ENCODE measurements around the gene GC.

DNA sequence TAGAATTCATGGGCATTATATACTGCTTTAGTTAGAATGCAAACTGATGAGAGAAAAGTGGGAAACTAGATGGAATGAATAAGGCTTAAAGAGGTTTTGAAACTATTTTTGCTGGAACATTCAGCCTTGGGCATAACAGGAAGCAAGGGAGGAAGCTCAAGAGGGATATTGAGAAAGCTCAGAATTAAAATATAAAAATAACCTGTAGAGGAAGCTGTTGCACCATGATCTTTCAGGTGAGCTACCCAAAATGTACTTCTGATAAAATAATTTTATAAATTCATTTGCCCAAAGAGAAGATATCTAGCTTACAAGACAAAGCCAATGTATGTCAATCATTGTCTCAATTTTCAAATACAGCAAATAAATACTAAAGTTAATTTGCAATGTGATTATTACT lies 11.3 kb downstream of the GC start:
- no peak for TF ChIP-seq EZH2phosphoT487 (IDR thresholded peaks at IDR 0.05)
- TF ChIP-seq, protein P1, sequence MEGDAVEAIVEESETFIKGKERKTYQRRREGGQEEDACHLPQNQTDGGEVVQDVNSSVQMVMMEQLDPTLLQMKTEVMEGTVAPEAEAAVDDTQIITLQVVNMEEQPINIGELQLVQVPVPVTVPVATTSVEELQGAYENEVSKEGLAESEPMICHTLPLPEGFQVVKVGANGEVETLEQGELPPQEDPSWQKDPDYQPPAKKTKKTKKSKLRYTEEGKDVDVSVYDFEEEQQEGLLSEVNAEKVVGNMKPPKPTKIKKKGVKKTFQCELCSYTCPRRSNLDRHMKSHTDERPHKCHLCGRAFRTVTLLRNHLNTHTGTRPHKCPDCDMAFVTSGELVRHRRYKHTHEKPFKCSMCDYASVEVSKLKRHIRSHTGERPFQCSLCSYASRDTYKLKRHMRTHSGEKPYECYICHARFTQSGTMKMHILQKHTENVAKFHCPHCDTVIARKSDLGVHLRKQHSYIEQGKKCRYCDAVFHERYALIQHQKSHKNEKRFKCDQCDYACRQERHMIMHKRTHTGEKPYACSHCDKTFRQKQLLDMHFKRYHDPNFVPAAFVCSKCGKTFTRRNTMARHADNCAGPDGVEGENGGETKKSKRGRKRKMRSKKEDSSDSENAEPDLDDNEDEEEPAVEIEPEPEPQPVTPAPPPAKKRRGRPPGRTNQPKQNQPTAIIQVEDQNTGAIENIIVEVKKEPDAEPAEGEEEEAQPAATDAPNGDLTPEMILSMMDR (IDR thresholded peaks at IDR 0.05) = peak; percentile 36

All from neural progenitor cell (in vitro differentiated cells).